Tibial nerve (tissue), 3 donors: ENCODE data around the gene TFB1M.

Source experiments
- POLR2A ChIP-seq, 2 donors: fragments of 450-650 bp; IDR thresholded peaks; one replicate each; pipeline ENCODE4 v1.6.1; 2017; ENCODE audit warnings: antibody characterized with exemption in 2 of 2, mild to moderate bottlenecking in 2 of 2, moderate library complexity in 2 of 2
- TF ChIP-seq, protein P1 (sequence below), 5 experiments: fragments of 200-600 bp in 3 of 5; fragments of 450-650 bp in 2 of 5; sonication (generic) in 3 of 5; IDR thresholded peaks; one replicate each; pipeline ENCODE4 v1.5.1; 2016 to 2019; ENCODE audit warnings: antibody characterized with exemption in 5 of 5, mild to moderate bottlenecking in 3 of 5, moderate library complexity in 2 of 5

DNA sequence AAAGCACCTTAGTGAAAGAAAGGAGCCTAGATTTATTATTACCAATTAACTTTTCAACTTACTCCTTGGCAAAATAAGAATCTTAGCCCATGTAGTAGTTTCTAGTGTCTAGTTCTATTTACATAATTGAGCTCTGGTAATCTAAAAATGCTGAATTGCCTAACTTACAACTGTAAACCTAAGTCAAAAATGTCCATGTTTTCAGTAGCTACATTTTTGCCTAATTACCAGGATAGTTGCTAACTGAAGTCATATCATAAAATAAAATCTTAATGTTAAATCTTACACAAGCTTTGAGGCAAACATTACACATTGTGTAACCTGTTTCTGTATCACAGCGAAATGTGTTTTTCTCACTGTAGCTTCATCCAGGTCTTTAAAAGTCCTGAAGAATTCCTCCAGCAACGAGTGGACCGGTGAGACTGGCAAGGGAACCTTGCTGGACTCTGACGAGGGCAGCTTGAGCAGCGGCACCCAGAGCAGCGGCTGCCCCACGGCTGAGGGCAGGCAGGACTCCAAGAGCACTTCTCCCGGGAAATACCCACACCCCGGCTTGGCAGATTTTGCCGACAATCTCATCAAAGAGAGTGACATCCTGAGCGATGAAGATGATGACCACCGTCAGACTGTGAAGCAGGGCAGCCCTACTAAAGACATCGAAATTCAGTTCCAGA is 58.0 kb downstream of the TFB1M start:
- TF ChIP-seq, protein P1, sequence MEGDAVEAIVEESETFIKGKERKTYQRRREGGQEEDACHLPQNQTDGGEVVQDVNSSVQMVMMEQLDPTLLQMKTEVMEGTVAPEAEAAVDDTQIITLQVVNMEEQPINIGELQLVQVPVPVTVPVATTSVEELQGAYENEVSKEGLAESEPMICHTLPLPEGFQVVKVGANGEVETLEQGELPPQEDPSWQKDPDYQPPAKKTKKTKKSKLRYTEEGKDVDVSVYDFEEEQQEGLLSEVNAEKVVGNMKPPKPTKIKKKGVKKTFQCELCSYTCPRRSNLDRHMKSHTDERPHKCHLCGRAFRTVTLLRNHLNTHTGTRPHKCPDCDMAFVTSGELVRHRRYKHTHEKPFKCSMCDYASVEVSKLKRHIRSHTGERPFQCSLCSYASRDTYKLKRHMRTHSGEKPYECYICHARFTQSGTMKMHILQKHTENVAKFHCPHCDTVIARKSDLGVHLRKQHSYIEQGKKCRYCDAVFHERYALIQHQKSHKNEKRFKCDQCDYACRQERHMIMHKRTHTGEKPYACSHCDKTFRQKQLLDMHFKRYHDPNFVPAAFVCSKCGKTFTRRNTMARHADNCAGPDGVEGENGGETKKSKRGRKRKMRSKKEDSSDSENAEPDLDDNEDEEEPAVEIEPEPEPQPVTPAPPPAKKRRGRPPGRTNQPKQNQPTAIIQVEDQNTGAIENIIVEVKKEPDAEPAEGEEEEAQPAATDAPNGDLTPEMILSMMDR (IDR thresholded peaks at IDR 0.05): no peak
- TF ChIP-seq POLR2A (IDR thresholded peaks at IDR 0.05): no peak
